ENCODE data around the gene DBET.

Gene DBET

GRCh38 chr4:190016369-190017289 lies 47.7 kb upstream of the DBET start:
- no peak for TF ChIP-seq ZNF8 (CRISPR knock-in tag; IDR thresholded peaks at IDR 0.05)
- TF ChIP-seq CSRNP3 (CRISPR knock-in tag; IDR thresholded peaks at IDR 0.05), result no peak
- TF ChIP-seq ZNF565 (CRISPR knock-in tag; conservative IDR thresholded peaks at IDR 0.05; ENCODE audit: low read depth), result no peak
- no peak for TF ChIP-seq ARNTL (CRISPR knock-in tag; IDR thresholded peaks at IDR 0.05; ENCODE audit: borderline replicate concordance, low read depth)
- TF ChIP-seq RARB (CRISPR knock-in tag; IDR thresholded peaks at IDR 0.05), result no peak
- TF ChIP-seq, protein P1, sequence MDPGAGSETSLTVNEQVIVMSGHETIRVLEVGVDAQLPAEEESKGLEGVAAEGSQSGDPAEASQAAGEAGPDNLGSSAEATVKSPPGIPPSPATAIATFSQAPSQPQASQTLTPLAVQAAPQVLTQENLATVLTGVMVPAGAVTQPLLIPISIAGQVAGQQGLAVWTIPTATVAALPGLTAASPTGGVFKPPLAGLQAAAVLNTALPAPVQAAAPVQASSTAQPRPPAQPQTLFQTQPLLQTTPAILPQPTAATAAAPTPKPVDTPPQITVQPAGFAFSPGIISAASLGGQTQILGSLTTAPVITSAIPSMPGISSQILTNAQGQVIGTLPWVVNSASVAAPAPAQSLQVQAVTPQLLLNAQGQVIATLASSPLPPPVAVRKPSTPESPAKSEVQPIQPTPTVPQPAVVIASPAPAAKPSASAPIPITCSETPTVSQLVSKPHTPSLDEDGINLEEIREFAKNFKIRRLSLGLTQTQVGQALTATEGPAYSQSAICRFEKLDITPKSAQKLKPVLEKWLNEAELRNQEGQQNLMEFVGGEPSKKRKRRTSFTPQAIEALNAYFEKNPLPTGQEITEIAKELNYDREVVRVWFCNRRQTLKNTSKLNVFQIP (CRISPR knock-in tag; IDR thresholded peaks at IDR 0.05; ENCODE audit: borderline replicate concordance, low read depth), result no peak
- TF ChIP-seq OSR1 (CRISPR knock-in tag; IDR thresholded peaks at IDR 0.05), result no peak
- no peak for ATAC-seq

DNA sequence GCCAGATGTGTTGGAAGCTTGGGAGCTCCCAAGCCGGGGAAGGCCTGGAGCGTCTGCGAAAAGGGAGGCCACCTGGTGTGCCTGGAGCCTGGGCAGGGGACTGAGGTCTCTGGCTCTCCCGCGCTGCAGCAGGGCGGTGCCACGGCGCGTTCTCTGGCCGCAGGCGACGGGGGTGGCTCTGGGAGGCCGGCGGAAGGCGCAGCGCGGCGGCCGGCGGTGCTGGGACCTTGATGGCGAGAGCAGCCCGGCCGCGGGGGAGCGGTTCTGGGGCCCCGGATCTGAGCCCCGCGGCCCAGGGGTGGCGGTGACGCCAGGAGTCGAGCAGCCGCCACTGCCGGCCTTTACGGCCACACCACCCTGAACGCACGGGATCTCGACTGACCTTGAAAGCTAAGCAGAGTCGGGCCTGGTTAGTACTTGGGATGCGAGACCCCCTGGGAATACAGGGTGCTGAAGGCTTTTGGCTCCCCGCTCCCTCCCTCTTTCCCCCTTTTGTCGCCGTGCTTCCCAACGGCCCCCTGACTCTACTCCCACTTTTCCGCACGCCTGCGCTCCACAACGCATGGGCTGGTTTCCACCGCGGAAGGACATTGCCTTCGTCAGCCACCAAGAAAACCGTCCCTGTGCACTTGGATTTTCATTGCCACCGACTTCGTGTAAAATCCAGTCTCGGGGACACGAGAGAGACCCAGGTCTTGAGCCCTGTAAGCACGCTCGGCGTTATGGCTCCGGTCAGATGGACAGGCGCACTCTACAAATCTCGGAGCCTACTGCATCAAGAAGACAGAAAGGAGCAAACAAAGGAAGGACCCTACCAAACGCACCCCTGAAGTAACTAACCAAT lies 46.7 kb upstream of the DBET start:
- no peak for ATAC-seq
- TF ChIP-seq RARB (CRISPR knock-in tag; IDR thresholded peaks at IDR 0.05) (no peak), ZFP3 (CRISPR knock-in tag; IDR thresholded peaks at IDR 0.05) (no peak), OSR1 (CRISPR knock-in tag; IDR thresholded peaks at IDR 0.05) (no peak), CREB5 (CRISPR knock-in tag; IDR thresholded peaks at IDR 0.05; ENCODE audit: low read depth) (no peak), SNAI2 (CRISPR knock-in tag; IDR thresholded peaks at IDR 0.05) (no peak), BACH2 (CRISPR knock-in tag; IDR thresholded peaks at IDR 0.05; ENCODE audit: borderline replicate concordance) (no peak)
- TF ChIP-seq, protein P2, sequence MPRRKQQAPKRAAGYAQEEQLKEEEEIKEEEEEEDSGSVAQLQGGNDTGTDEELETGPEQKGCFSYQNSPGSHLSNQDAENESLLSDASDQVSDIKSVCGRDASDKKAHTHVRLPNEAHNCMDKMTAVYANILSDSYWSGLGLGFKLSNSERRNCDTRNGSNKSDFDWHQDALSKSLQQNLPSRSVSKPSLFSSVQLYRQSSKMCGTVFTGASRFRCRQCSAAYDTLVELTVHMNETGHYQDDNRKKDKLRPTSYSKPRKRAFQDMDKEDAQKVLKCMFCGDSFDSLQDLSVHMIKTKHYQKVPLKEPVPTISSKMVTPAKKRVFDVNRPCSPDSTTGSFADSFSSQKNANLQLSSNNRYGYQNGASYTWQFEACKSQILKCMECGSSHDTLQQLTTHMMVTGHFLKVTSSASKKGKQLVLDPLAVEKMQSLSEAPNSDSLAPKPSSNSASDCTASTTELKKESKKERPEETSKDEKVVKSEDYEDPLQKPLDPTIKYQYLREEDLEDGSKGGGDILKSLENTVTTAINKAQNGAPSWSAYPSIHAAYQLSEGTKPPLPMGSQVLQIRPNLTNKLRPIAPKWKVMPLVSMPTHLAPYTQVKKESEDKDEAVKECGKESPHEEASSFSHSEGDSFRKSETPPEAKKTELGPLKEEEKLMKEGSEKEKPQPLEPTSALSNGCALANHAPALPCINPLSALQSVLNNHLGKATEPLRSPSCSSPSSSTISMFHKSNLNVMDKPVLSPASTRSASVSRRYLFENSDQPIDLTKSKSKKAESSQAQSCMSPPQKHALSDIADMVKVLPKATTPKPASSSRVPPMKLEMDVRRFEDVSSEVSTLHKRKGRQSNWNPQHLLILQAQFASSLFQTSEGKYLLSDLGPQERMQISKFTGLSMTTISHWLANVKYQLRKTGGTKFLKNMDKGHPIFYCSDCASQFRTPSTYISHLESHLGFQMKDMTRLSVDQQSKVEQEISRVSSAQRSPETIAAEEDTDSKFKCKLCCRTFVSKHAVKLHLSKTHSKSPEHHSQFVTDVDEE (CRISPR knock-in tag; IDR thresholded peaks at IDR 0.05), result no peak

GRCh38 chr4:190018201-190018920 lies 45.9 kb upstream of the DBET start:
- TF ChIP-seq ARNTL (CRISPR knock-in tag; IDR thresholded peaks at IDR 0.05; ENCODE audit: borderline replicate concordance, low read depth) (no peak), GLIS3 (CRISPR knock-in tag; IDR thresholded peaks at IDR 0.05) (no peak), ZNF8 (CRISPR knock-in tag; IDR thresholded peaks at IDR 0.05) (no peak), BACH2 (CRISPR knock-in tag; IDR thresholded peaks at IDR 0.05; ENCODE audit: borderline replicate concordance) (no peak), TOX (CRISPR knock-in tag; IDR thresholded peaks at IDR 0.05; ENCODE audit: borderline replicate concordance) (no peak), ISL1 (CRISPR knock-in tag; IDR thresholded peaks at IDR 0.05) (no peak), CSRNP3 (CRISPR knock-in tag; IDR thresholded peaks at IDR 0.05) (no peak), TCF4 (CRISPR knock-in tag; IDR thresholded peaks at IDR 0.05; ENCODE audit: borderline replicate concordance) (no peak), ESRRG (CRISPR knock-in tag; IDR thresholded peaks at IDR 0.05) (no peak), SNAI2 (CRISPR knock-in tag; IDR thresholded peaks at IDR 0.05) (no peak), ZFP3 (CRISPR knock-in tag; IDR thresholded peaks at IDR 0.05) (no peak), ZNF70 (CRISPR knock-in tag; IDR thresholded peaks at IDR 0.05) (no peak), ZC3H10 (CRISPR knock-in tag; IDR thresholded peaks at IDR 0.05) (no peak), PPARA (CRISPR knock-in tag; IDR thresholded peaks at IDR 0.05; ENCODE audit: borderline replicate concordance) (no peak), ZFP30 (CRISPR knock-in tag; IDR thresholded peaks at IDR 0.05) (no peak)
- TF ChIP-seq, protein P1 (CRISPR knock-in tag; IDR thresholded peaks at IDR 0.05; ENCODE audit: borderline replicate concordance, low read depth), result no peak
- ATAC-seq, result no peak

Data from SK-N-SH treated with all-trans-retinoic acid at 6 μM for 48 hours (cell line).